Smooth muscle cell (in vitro differentiated cells): Measurements from ENCODE around the gene RAP1GAP2. TPM values are rescaled to one million over a fixed set of nuclear protein-coding genes. Genes with fewer than 3 reads are reported as not detected.

Source experiments
- DNase-seq: peaks from one replicate; lab custom pipeline; 2025; ENCODE audit not compliant: unreplicated experiment; lab: John Stamatoyannopoulos, UW
- H2AFZ ChIP-seq: fragments of 200-600 bp; sonication (generic); 2 replicates; pipeline ENCODE4 v1.6.0; 2016; ENCODE audit warnings: antibody characterized with exemption, low read depth, mild to moderate bottlenecking
- H3F3A ChIP-seq: fragments of 200-600 bp; sonication (generic); 2 replicates; pipeline ENCODE4 v1.6.0; 2017; ENCODE audit warnings: antibody characterized with exemption, low read depth
- H3K27ac ChIP-seq: fragments of 200-600 bp; sonication (generic); 2 replicates; pipeline ENCODE4 v1.5.1; 2016; ENCODE audit warnings: low read depth, mild to moderate bottlenecking
- H3K27me3 ChIP-seq: fragments of 200-600 bp; sonication (generic); 2 replicates; pipeline ENCODE4 v1.6.1; 2016; ENCODE audit warnings: low read depth, mild to moderate bottlenecking
- H3K36me3 ChIP-seq: fragments of 200-600 bp; sonication (generic); 2 replicates; pipeline ENCODE4 v1.5.1; 2016; ENCODE audit warnings: low read depth
- H3K4me1 ChIP-seq: fragments of 200-600 bp; sonication (generic); 2 replicates; pipeline ENCODE4 v1.5.1; 2016; ENCODE audit warnings: low read depth
- H3K4me2 ChIP-seq: fragments of 200-600 bp; sonication (generic); 2 replicates; pipeline ENCODE4 v1.6.0; 2016; ENCODE audit warnings: mild to moderate bottlenecking
- H3K4me3 ChIP-seq: fragments of 200-600 bp; sonication (generic); 2 replicates; pipeline ENCODE4 v1.5.1; 2016; ENCODE audit warnings: mild to moderate bottlenecking
- H3K79me2 ChIP-seq: fragments of 200-600 bp; sonication (generic); 2 replicates; pipeline ENCODE4 v1.6.0; 2016; ENCODE audit warnings: low read depth, mild to moderate bottlenecking
- H3K9ac ChIP-seq: fragments of 200-600 bp; sonication (generic); 2 replicates; pipeline ENCODE4 v1.6.0; 2016; ENCODE audit warnings: low read depth
- H3K9me3 ChIP-seq: fragments of 200-600 bp; sonication (generic); replicated peaks from 2 replicates; pipeline ENCODE4 v1.5.1; 2016; ENCODE audit warnings: low read depth
- H4K20me1 ChIP-seq: fragments of 200-600 bp; sonication (generic); 2 replicates; pipeline ENCODE4 v1.6.0; 2016; ENCODE audit warnings: low read depth
- whole genome bisulfite sequencing: methylation state at CpG from one replicate; pipeline ENCODE4 v1.1.7; 2016; ENCODE audit warnings: low lambda C conversion rate; 5-methylcytosine and 5-hydroxymethylcytosine counted together
- polyA plus RNA-seq: library from polyadenylated mRNA; unstranded; fragments of >200 nt; fragmentation: Nextera tagmentation; extraction: Ambion mirVana; gene quantifications from 2 replicates; pipeline ENCODE4 v1.2.1, GENCODE V29; 2016
- total RNA-seq: library from RNA; depleted of rRNA; stranded (reverse); fragments of >200 nt; gene quantifications from 2 replicates; pipeline ENCODE4 v1.2.3, GENCODE V29; 2014
- TF ChIP-seq, protein P1 (sequence below): fragments of 200-600 bp; sonication (generic); IDR thresholded peaks from 2 replicates; pipeline ENCODE4 v1.5.1; 2017; ENCODE audit warnings: borderline replicate concordance, mild to moderate bottlenecking, antibody characterized with exemption; ENCODE audit not compliant: insufficient read depth, poor library complexity, severe bottlenecking

Gene RAP1GAP2
- total and polyA plus RNA-seq, 2 experiments from 2014 or later = 0.31 to 0.99 TPM

DNA sequence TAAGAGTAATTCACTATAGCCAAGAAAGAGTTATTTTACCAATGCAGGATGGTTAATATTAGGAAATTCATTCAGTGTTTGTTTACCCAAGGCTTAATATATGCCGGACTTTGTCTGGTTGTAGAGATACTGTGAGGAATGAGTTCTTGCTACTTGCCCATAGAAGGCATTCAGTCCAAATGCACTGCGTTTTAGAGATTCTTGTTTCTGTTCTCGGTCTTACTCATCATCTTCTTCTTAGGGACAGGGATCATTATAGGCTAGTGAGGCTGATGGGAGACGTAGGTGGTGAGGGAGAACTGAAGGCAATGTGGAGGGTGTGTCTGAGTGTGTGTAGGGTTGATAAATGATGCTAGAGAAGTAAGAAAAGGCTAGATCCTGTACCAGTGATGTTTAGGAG is 176.5 kb downstream of the RAP1GAP2 start:
- no peaks in the 10 kb centered on the region for H4K20me1 ChIP-seq
- no peaks in the 10 kb centered on the region for H3F3A ChIP-seq
- H3K9ac ChIP-seq = no peak overlapping the region
- no peak overlapping the region for H3K4me2 ChIP-seq
- no peak for DNase-seq
- no peak overlapping the region for H2AFZ ChIP-seq
- H3K27ac ChIP-seq = no peak overlapping the region
- no peaks in the 10 kb centered on the region for H3K36me3 ChIP-seq
- H3K4me1 ChIP-seq = no peaks in the 10 kb centered on the region
- TF ChIP-seq, protein P1, sequence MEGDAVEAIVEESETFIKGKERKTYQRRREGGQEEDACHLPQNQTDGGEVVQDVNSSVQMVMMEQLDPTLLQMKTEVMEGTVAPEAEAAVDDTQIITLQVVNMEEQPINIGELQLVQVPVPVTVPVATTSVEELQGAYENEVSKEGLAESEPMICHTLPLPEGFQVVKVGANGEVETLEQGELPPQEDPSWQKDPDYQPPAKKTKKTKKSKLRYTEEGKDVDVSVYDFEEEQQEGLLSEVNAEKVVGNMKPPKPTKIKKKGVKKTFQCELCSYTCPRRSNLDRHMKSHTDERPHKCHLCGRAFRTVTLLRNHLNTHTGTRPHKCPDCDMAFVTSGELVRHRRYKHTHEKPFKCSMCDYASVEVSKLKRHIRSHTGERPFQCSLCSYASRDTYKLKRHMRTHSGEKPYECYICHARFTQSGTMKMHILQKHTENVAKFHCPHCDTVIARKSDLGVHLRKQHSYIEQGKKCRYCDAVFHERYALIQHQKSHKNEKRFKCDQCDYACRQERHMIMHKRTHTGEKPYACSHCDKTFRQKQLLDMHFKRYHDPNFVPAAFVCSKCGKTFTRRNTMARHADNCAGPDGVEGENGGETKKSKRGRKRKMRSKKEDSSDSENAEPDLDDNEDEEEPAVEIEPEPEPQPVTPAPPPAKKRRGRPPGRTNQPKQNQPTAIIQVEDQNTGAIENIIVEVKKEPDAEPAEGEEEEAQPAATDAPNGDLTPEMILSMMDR = no peak
- H3K9me3 ChIP-seq = no peaks in the 10 kb centered on the region
- no peak overlapping the region for H3K4me3 ChIP-seq
- WGBS = 57% methylated on average over 4 of the region's 4 CpGs
- no peaks in the 10 kb centered on the region for H3K27me3 ChIP-seq
- no peaks in the 10 kb centered on the region for H3K79me2 ChIP-seq

DNA sequence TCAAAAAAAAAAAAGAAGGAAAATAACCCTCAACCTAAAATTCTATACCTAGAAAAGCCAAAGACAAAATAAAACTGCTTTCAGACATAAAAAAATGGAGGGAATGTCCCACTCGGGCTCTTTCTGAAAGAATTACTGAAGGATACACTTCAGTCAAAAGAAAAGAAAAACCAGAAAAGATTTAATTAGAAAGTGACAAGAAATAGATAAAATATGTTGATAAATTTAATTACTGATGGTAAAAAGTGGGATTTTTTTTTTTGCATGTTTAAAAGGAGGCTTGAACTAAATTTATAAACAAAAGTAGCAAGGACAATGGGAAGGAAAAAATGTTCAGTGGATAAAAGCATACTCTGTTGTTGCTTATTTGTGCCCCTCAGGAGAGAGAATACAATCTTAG is 178.1 kb downstream of the RAP1GAP2 start:
- H3K79me2 ChIP-seq = no peaks in the 10 kb centered on the region
- H3K4me2 ChIP-seq = no peak overlapping the region
- H4K20me1 ChIP-seq = no peaks in the 10 kb centered on the region
- TF ChIP-seq, protein P1 = no peak
- no peak overlapping the region for H2AFZ ChIP-seq
- no peak overlapping the region for H3K4me3 ChIP-seq
- H3K27ac ChIP-seq = no peak overlapping the region
- H3K4me1 ChIP-seq = no peaks in the 10 kb centered on the region
- H3K9ac ChIP-seq = no peak overlapping the region
- no peaks in the 10 kb centered on the region for H3K36me3 ChIP-seq
- DNase-seq = no peak
- H3K27me3 ChIP-seq = no peaks in the 10 kb centered on the region
- WGBS = 90% methylated on average over 1 of the region's 1 CpG
- no peaks in the 10 kb centered on the region for H3K9me3 ChIP-seq
- H3F3A ChIP-seq = no peaks in the 10 kb centered on the region

DNA sequence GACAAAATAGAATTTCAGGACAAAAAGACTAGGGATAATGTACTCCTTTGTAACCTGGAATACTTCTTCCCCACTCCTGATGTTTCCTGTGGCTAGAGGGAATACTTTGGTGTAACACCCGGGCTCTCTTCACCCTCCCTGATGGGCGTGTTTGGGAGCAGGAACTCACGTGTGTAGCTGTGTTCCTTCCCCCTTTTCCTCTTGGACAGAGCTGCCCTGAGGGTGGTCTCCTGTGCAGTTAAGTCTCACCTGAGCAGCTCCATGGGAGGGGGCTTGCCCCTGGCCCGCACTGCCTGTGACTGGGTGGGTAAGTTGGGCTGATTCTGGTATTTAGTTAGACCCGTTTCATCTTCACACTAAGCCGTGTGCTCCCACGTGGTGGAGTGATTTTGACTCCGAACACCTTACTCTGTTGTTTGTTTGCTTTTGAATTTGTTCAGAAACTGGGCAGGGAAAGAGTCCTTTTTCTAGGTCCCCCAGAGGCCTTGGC is 179.3 kb downstream of the RAP1GAP2 start:
- no peak overlapping the region for H3K9ac ChIP-seq
- H3K4me3 ChIP-seq = no peak overlapping the region
- 89% methylated on average over 8 of the region's 8 CpGs for WGBS

DNA sequence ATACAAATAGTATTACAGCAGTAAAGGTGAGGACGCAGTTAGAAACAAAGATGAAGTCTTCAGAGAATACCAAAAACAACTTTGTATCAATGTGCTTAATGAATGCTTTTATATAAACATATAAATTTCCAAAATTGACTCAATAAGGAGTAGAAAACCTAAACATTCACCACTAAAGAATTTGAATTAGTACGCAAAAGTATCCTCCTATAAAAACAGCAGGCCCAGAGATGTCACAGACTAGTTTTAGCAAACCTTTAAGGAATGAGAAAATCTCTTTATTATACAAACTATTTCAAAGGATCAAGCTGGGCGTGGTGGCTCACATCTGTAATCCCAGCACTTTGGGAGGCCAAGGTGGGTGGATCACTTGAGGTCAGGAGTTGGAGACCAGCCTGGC is 180.9 kb downstream of the RAP1GAP2 start:
- Histone ChIP-seq H2AFZ (no peak overlapping the region), H3K4me1 (no peaks in the 10 kb centered on the region), H3K79me2 (no peaks in the 10 kb centered on the region), H3K9ac (no peak overlapping the region), H3K27ac (no peak overlapping the region), H3K27me3 (no peaks in the 10 kb centered on the region), H3K4me3 (no peak overlapping the region), H3K36me3 (no peaks in the 10 kb centered on the region), H3K4me2 (no peak overlapping the region), H3F3A (no peaks in the 10 kb centered on the region), H3K9me3 (no peaks in the 10 kb centered on the region), H4K20me1 (no peaks in the 10 kb centered on the region)
- WGBS = 90% methylated on average over 3 of the region's 3 CpGs
- TF ChIP-seq, protein P1 = no peak
- DNase-seq = no peak

More for the DNA sequence above, 179.3 kb downstream of the RAP1GAP2 start:
- H3F3A ChIP-seq = no peaks in the 10 kb centered on the region
- H4K20me1 ChIP-seq = no peaks in the 10 kb centered on the region
- no peaks in the 10 kb centered on the region for H3K4me1 ChIP-seq
- TF ChIP-seq, protein P1 = no peak
- no peaks in the 10 kb centered on the region for H3K79me2 ChIP-seq
- H3K36me3 ChIP-seq = no peaks in the 10 kb centered on the region
- H2AFZ ChIP-seq = no peak overlapping the region
- no peak for DNase-seq
- no peaks in the 10 kb centered on the region for H3K27me3 ChIP-seq
- H3K27ac ChIP-seq = no peak overlapping the region
- no peak overlapping the region for H3K4me2 ChIP-seq
- no peaks in the 10 kb centered on the region for H3K9me3 ChIP-seq
